Activated CD4-positive, alpha-beta memory T cell treated with anti-CD3 and anti-CD28 coated beads for 36 hours (primary cell): ENCODE results near the gene OR7D2. TPM values are rescaled to one million over a fixed set of nuclear protein-coding genes. Genes with fewer than 3 reads are reported as not detected.

Experiments
- CTCF ChIA-PET: fragments of 350-600 bp; sonication (Branson Sonifier 250); formaldehyde crosslinking; loops from one replicate; lab custom pipeline; 2021; ENCODE audit warnings: antibody characterized with exemption, inconsistent platforms; lab: Charles Lee
- POLR2A ChIA-PET: fragments of 350-600 bp; sonication (Branson Sonifier 250); formaldehyde crosslinking; loops from one replicate; lab custom pipeline; 2021; ENCODE audit warnings: antibody characterized with exemption; lab: Charles Lee
- DNase-seq: peaks from one replicate; pipeline ENCODE4 v3.0.0-alpha.2; 2020
- H3K27ac Mint-ChIP-seq: one replicate; pipeline ENCODE4 v1.8.0; 2021; ENCODE audit warnings: mixed read lengths
- H3K27me3 Mint-ChIP-seq: one replicate; pipeline ENCODE4 v1.8.0; 2021; ENCODE audit warnings: mixed read lengths
- H3K36me3 Mint-ChIP-seq: one replicate; pipeline ENCODE4 v1.8.0; 2021; ENCODE audit warnings: mixed read lengths
- H3K4me1 Mint-ChIP-seq: one replicate; pipeline ENCODE4 v1.8.0; 2021; ENCODE audit warnings: low read depth, mixed read lengths
- H3K4me3 Mint-ChIP-seq: one replicate; pipeline ENCODE4 v1.8.0; 2021; ENCODE audit warnings: mild to moderate bottlenecking, mixed read lengths
- H3K9me3 Mint-ChIP-seq: one replicate; pipeline ENCODE4 v1.8.0; 2021; ENCODE audit warnings: mixed read lengths
- intact Hi-C: fragments of 100-400 bp; cut with micrococcal nuclease; formaldehyde crosslinking; loops from one replicate; pipeline ENCODE4 v1.15.1; 2023
- total RNA-seq, 2 experiments: library from RNA; stranded (reverse); gene quantifications; one replicate each; pipeline ENCODE4 v1.2.3, GENCODE V29; 2021

OR7D2 gene
- total RNA-seq: under 1 TPM in 1 of 2 experiments, not detected in 1; 0.17 TPM

GRCh38 chr19:9178901-9179300 lies at the start of gene OR7D2:
Gene OR7D2 (plus strand): TSS chr19:9178979. CDS start chr19:9185782, 6,803 bp downstream.
- DNase-seq: no peak
- ChIA-PET POLR2A (no interaction called here), CTCF (no interaction called here)
- Mint-ChIP-seq H3K27me3 (peaks cover 3% of the 10 kb centered on the region), H3K4me1 (no peaks in the 10 kb centered on the region), H3K36me3 (no peaks in the 10 kb centered on the region), H3K27ac (no peak within 1 kb of the TSS), H3K4me3 (no peak within 1 kb of the TSS), H3K9me3 (no peaks in the 10 kb centered on the region)
- intact Hi-C loops: no loop called here

DNA sequence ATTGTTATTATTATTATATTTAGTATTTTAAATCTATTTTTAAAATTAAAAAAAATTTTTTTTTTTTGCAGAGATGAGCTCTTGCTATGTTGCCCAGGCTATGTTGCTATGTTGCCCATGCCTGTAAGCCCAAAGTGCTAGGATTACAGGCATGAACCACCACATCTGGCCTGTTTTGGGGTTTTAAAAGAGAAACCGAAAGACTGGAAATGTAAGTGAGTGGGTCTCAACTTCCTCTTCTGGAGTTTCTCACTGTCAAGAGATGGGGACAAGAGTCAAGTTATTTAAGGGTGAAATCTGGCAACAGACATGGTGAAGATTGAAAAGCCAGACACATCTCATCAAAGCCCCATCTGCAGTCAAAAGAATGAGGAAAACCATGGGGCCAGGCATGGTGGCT lies 47.8 kb upstream of the OR7D2 start:
- Mint-ChIP-seq H3K4me1 (peaks cover 3% of the 10 kb centered on the region), H3K9me3 (no peaks in the 10 kb centered on the region), H3K36me3 (no peaks in the 10 kb centered on the region), H3K4me3 (no peak overlapping the region), H3K27me3 (peaks cover 8% of the 10 kb centered on the region), H3K27ac (no peak overlapping the region)
- CTCF ChIA-PET: no interaction called here
- intact Hi-C loops: no loop called here
- no peak for DNase-seq
- POLR2A ChIA-PET: no interaction called here

DNA sequence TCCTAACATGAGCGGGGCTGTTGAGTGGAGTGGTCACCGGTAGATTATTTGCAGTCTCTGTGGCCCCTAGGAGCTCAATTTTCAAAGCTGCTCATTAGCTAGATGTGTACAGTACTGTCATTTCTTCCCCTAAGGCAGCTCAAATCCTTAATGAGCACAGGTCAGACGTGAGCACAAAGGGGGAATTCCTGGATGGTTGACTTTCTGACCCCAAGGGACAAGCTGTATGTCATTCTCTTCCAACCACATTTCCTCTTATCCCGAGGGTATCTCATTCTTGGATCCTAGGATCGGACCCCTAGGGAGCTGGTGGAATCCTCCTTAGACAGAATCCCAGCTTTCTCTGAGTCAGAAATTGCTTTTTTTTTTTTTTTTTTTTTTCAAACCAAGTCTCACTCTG lies 46.4 kb upstream of the OR7D2 start:
- Mint-ChIP-seq H3K27ac (no peak overlapping the region), H3K27me3 (no peaks in the 10 kb centered on the region), H3K36me3 (no peaks in the 10 kb centered on the region), H3K4me1 (peaks cover 3% of the 10 kb centered on the region), H3K4me3 (no peak overlapping the region), H3K9me3 (no peaks in the 10 kb centered on the region)
- ChIA-PET POLR2A (no interaction called here), CTCF (no interaction called here)
- intact Hi-C loops: no loop called here
- no peak for DNase-seq

DNA sequence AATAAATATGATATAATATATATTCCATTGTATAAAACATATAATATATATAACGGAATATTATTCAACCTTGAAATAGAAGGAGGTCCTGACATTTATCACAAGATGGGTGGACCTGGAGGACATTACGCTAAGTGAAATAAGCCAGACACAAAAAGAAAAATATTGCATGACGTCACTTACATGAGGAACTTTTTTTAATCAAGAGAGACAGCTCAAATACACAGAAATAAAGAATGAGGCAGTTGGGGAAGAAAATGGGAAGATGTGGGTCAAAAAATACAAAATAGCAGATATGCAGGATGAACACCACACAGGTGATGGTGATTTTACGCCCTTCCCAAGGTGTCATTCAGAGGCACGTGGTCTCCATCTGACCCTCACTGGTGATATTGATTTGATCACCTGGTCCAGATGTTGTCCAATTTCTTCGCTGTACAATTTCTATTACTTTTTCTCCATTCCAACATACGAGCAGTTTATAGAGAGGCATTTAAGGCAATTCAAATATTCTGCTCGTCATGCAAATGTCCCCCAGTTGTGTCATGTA lies 39.1 kb upstream of the OR7D2 start:
- Mint-ChIP-seq H3K4me3 (peak overlapping the region; percentile 98), H3K9me3 (peaks cover 9% of the 10 kb centered on the region), H3K27me3 (no peaks in the 10 kb centered on the region), H3K4me1 (peaks cover 34% of the 10 kb centered on the region), H3K27ac (peak overlapping the region; percentile 94), H3K36me3 (peaks cover 23% of the 10 kb centered on the region)
- intact Hi-C loops: loop anchor here (1.0 to 5.0 kb wide), 3 partner anchors 183 to 307 kb away; partner anchors contain the start of genes MBD3L1, ZNF266, ZNF558 and ZNF559
- DNase-seq: no peak
- POLR2A ChIA-PET: no interaction called here
- CTCF ChIA-PET: no interaction called here

- peaks cover 36% of the 10 kb centered on the region for H3K4me1 Mint-ChIP-seq
- intact Hi-C loops: loop anchor here (1.0 to 5.0 kb wide), 3 partner anchors 182 to 308 kb away; partner anchors contain the start of genes MBD3L1, ZNF266, ZNF558 and ZNF559
- POLR2A ChIA-PET: interaction anchor here (0.5 to 0.7 kb wide), 2 partner anchors 295 to 720 kb away, joined by 3 read pairs; partner anchors contain the start of gene ZNF266
- no peaks in the 10 kb centered on the region for H3K27me3 Mint-ChIP-seq
- peak within 1 kb of the TSS; percentile 98 for H3K4me3 Mint-ChIP-seq
- peak within 1 kb of the TSS; percentile 94 for H3K27ac Mint-ChIP-seq
- CTCF ChIA-PET: no interaction called here
- peaks cover 16% of the 10 kb centered on the region for H3K9me3 Mint-ChIP-seq
- H3K36me3 Mint-ChIP-seq: peaks cover 29% of the 10 kb centered on the region
- DNase-seq: peak; percentile 93
Observed at GRCh38 chr19:9140159-9140874, 38.5 kb upstream of the OR7D2 start, which contains the start of gene ZNF317. Gene ZNF317 (plus strand): TSS chr19:9140397. CDS start chr19:9156017, 15,620 bp downstream.

DNA sequence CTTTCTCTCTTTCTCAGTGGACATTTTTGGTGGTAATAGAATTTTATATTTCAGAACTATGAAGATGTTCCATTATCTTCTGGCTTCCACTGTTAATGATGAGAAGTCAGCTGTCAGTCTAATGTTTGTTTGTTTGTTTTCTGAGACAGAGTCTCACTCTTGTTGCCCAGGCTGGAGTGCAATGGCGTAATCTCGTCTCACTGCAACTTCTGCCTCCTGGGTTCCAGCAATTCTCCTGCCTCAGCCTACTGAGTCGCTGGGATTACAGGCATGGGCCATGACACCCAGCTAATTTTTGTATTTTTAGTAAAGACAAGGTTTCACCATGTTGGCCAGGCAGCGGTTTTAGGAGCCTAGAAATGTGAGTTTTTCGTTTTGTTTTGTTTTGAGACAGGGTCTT lies 33.9 kb upstream of the OR7D2 start:
- H3K4me1 Mint-ChIP-seq: peaks cover 63% of the 10 kb centered on the region
- H3K9me3 Mint-ChIP-seq: peaks cover 27% of the 10 kb centered on the region
- CTCF ChIA-PET: interaction anchor here (1.3 kb wide), 1 partner anchor 10 kb away, joined by 3 read pairs; no protein-coding TSS in a partner anchor
- no peak overlapping the region for H3K4me3 Mint-ChIP-seq
- intact Hi-C loops: loop anchor here (5.0 kb wide), 1 partner anchor 177 kb away; the partner anchor contains the start of gene ZNF559
- DNase-seq: no peak
- H3K36me3 Mint-ChIP-seq: peaks cover 67% of the 10 kb centered on the region
- POLR2A ChIA-PET: no interaction called here
- H3K27ac Mint-ChIP-seq: no peak overlapping the region
- H3K27me3 Mint-ChIP-seq: no peaks in the 10 kb centered on the region

GRCh38 chr19:9146882-9147281 lies 31.9 kb upstream of the OR7D2 start:
- no peak overlapping the region for H3K27ac Mint-ChIP-seq
- H3K27me3 Mint-ChIP-seq: no peaks in the 10 kb centered on the region
- peaks cover 41% of the 10 kb centered on the region for H3K9me3 Mint-ChIP-seq
- ChIA-PET POLR2A (no interaction called here), CTCF (no interaction called here)
- DNase-seq: no peak
- H3K4me3 Mint-ChIP-seq: no peak overlapping the region
- peaks cover 85% of the 10 kb centered on the region for H3K36me3 Mint-ChIP-seq
- intact Hi-C loops: no loop called here
- H3K4me1 Mint-ChIP-seq: peaks cover 68% of the 10 kb centered on the region

GRCh38 chr19:9148697-9149096 lies 30.1 kb upstream of the OR7D2 start:
- ChIA-PET CTCF (no interaction called here), POLR2A (no interaction called here)
- Mint-ChIP-seq H3K9me3 (peaks cover 49% of the 10 kb centered on the region), H3K4me3 (no peak overlapping the region), H3K36me3 (peaks cover 89% of the 10 kb centered on the region), H3K27me3 (no peaks in the 10 kb centered on the region), H3K4me1 (peaks cover 63% of the 10 kb centered on the region), H3K27ac (no peak overlapping the region)
- no peak for DNase-seq
- intact Hi-C loops: no loop called here

GRCh38 chr19:9149997-9150396 lies 28.8 kb upstream of the OR7D2 start:
- H3K9me3 Mint-ChIP-seq: peaks cover 44% of the 10 kb centered on the region
- H3K27ac Mint-ChIP-seq: no peak overlapping the region
- no peak for DNase-seq
- H3K4me3 Mint-ChIP-seq: no peak overlapping the region
- intact Hi-C loops: no loop called here
- peaks cover 66% of the 10 kb centered on the region for H3K4me1 Mint-ChIP-seq
- ChIA-PET POLR2A (no interaction called here), CTCF (no interaction called here)
- H3K36me3 Mint-ChIP-seq: peaks cover 88% of the 10 kb centered on the region
- H3K27me3 Mint-ChIP-seq: no peaks in the 10 kb centered on the region

DNA sequence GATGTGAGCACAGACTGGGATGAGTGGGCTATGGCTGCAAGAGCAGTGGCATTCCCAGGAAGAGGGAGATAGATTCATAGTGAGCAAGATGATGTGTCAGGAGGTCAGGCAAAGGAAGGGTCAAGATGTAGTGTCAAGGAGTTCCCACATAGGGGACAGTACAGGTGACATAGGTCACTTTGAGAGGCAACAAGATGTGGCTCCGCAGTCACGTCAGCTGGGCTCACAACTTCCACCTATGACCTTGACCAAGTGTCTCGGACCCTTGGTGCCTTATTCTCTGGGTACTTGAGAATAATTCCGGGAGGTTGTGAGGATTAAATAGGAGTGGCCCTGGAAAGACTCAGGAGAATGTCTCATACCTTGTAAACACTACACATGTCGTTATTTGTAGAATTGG lies 28.1 kb upstream of the OR7D2 start:
- Mint-ChIP-seq H3K4me3 (no peak overlapping the region), H3K27ac (no peak overlapping the region), H3K36me3 (peaks cover 88% of the 10 kb centered on the region), H3K4me1 (peaks cover 69% of the 10 kb centered on the region), H3K27me3 (no peaks in the 10 kb centered on the region), H3K9me3 (peaks cover 42% of the 10 kb centered on the region)
- ChIA-PET CTCF (no interaction called here), POLR2A (no interaction called here)
- intact Hi-C loops: no loop called here
- no peak for DNase-seq

DNA sequence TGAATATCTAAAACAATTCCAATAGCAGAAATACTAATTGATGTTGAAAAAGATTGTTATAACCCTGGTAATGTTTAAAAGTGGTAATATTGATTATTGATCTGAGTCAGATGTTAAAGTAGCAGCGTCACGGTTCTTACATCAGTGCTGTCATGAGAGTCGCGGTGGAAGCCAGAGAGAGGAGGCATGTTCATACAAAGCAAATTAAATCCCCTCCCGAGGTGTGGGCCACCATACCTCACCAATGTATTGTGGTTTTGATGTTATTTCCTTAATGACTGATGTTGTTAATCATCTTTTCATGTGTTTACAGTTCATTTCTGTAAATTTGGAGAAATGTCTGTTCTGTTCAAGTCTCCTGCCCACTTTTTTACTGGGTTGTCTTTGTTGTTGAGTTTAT lies 27.4 kb upstream of the OR7D2 start:
- ChIA-PET POLR2A (no interaction called here), CTCF (no interaction called here)
- Mint-ChIP-seq H3K4me1 (peaks cover 68% of the 10 kb centered on the region), H3K27ac (no peak overlapping the region), H3K4me3 (no peak overlapping the region), H3K27me3 (no peaks in the 10 kb centered on the region), H3K36me3 (peaks cover 92% of the 10 kb centered on the region), H3K9me3 (peaks cover 39% of the 10 kb centered on the region)
- no peak for DNase-seq
- intact Hi-C loops: no loop called here

- CTCF ChIA-PET: interaction anchor here (1.0 kb wide), 1 partner anchor 50 kb away, joined by 3 read pairs; no protein-coding TSS in a partner anchor
- no peak for DNase-seq
- POLR2A ChIA-PET: no interaction called here
- Mint-ChIP-seq H3K27ac (peak overlapping the region; percentile 29), H3K4me3 (no peak overlapping the region), H3K4me1 (peaks cover 35% of the 10 kb centered on the region), H3K36me3 (peaks cover 94% of the 10 kb centered on the region), H3K9me3 (peaks cover 40% of the 10 kb centered on the region), H3K27me3 (no peaks in the 10 kb centered on the region)
- intact Hi-C loops: no loop called here
Observed at GRCh38 chr19:9155591-9155990, 23.2 kb upstream of the OR7D2 start.
